ENCODE results near the gene GPR39.

GPR39 gene

GRCh38 chr2:132415256-132415914 lies 1.2 kb upstream of the GPR39 start:
- DNase-seq: no peak

- no peak for DNase-seq
Measured at GRCh38 chr2:132415915-132416722, 486 bp upstream of the GPR39 start.

- DNase-seq: no peak
Measured at GRCh38 chr2:132417430-132418035, 928 bp downstream of the GPR39 start.

GRCh38 chr2:132419235-132419634 lies 2.6 kb downstream of the GPR39 start:
- no peak for DNase-seq

GRCh38 chr2:132419941-132420340 lies 3.3 kb downstream of the GPR39 start:
- no peak for DNase-seq

- DNase-seq: no peak
Measured at GRCh38 chr2:132420816-132421805, 4.5 kb downstream of the GPR39 start.

- no peak for DNase-seq
Measured at GRCh38 chr2:132422736-132423135, 6.1 kb downstream of the GPR39 start.

- no peak for DNase-seq
Measured at GRCh38 chr2:132424526-132425121, 8.0 kb downstream of the GPR39 start.

GRCh38 chr2:132426033-132426432 lies 9.4 kb downstream of the GPR39 start:
- no peak for DNase-seq

- DNase-seq: no peak
Measured at GRCh38 chr2:132426656-132427055, 10.1 kb downstream of the GPR39 start.

- no peak for DNase-seq
Measured at GRCh38 chr2:132429351-132429750, 12.7 kb downstream of the GPR39 start.

GRCh38 chr2:132429941-132430573 lies 13.5 kb downstream of the GPR39 start:
- DNase-seq: no peak

GRCh38 chr2:132430895-132431294 lies 14.3 kb downstream of the GPR39 start:
- DNase-seq: no peak

GRCh38 chr2:132437852-132438669 lies 21.5 kb downstream of the GPR39 start:
- no peak for DNase-seq

GRCh38 chr2:132438691-132439090 lies 22.1 kb downstream of the GPR39 start:
- no peak for DNase-seq

- DNase-seq: no peak
Measured at GRCh38 chr2:132439703-132440398, 23.2 kb downstream of the GPR39 start.

- no peak for DNase-seq
Measured at GRCh38 chr2:132441051-132441450, 24.4 kb downstream of the GPR39 start.

GRCh38 chr2:132442278-132442677 lies 25.7 kb downstream of the GPR39 start:
- DNase-seq: no peak

- DNase-seq: no peak
Measured at GRCh38 chr2:132443106-132443505, 26.5 kb downstream of the GPR39 start.

- no peak for DNase-seq
Measured at GRCh38 chr2:132446444-132446843, 29.8 kb downstream of the GPR39 start.

Data from CD4-positive, alpha-beta T cell treated with Interferon gamma for 1 hour (primary cell).